ENCODE results near the gene ATP6V0E2. TPM values are rescaled to one million over a fixed set of nuclear protein-coding genes. Genes with fewer than 3 reads are reported as not detected.
A peak's percentile ranks its signal among the peaks of the same experiment; 100 is the strongest.

The ATP6V0E2 gene
- total RNA-seq, 1 experiment from 2014 or later, result 19.0 TPM

DNA sequence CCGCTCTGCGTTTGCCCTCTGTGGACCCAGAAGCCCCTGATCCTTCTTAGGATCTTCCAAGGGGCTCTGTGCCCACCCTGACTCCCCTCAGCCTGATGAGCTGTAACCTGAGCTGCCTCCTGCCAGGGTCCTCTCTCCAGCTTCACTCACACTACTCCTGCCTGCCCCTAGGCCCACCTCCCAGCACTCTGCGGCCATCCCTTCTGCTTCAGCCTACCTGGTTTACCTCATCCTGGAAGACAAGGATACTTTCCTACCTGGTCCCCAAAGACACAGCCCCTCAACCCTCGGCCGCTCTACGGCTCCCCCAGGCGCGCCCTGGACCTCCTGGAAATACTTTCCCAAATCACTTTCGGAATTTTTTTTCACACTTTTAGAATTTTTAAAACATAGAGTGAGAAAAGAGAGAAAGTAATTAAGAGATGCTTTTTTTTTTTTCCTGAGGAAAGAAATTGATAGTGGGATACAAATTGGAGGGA, 42.0 kb upstream of the ATP6V0E2 start:
- Histone ChIP-seq H4K91ac (ENCODE audit: insufficient read length, low read depth, low read length) (no peak overlapping the region), H3K9ac (ENCODE audit: extremely low read depth, insufficient read length, low read length) (no peak overlapping the region), H3K9me3 (ENCODE audit: control insufficient read depth, low read depth, low read length) (no peaks in the 10 kb centered on the region), H4K5ac (ENCODE audit: insufficient read length, low read depth, low read length) (no peak overlapping the region), H3K4me1 (ENCODE audit: insufficient read depth, low read length) (no peaks in the 10 kb centered on the region), H2BK15ac (ENCODE audit: low read depth, low read length) (no peak overlapping the region), H3K23ac (ENCODE audit: insufficient read length, low read depth, low read length) (no peak overlapping the region), H3K4me2 (ENCODE audit: insufficient read depth, insufficient read length, low read length) (no peak overlapping the region), H3K14ac (ENCODE audit: insufficient read depth, low read length) (no peak overlapping the region; the same call in 1 of the 2 replicates), H3K23me2 (ENCODE audit: insufficient read length, low read depth, low read length, poor library complexity, severe bottlenecking) (no peaks in the 10 kb centered on the region), H3K27me3 (ENCODE audit: insufficient read depth, low read length) (no peaks in the 10 kb centered on the region), H3K79me2 (ENCODE audit: insufficient read depth, low read length) (no peaks in the 10 kb centered on the region), H3K4ac (ENCODE audit: low read depth, low read length) (no peak overlapping the region), H2AFZ (ENCODE audit: low read length) (no peak overlapping the region), H2BK12ac (ENCODE audit: insufficient read length, low read depth, low read length) (no peak overlapping the region), H3K18ac (ENCODE audit: insufficient read length, low read depth, low read length) (no peak overlapping the region), H2BK5ac (ENCODE audit: insufficient read length, low read length) (no peak overlapping the region), H2BK120ac (ENCODE audit: low read depth, low read length, poor library complexity, severe bottlenecking) (no peak overlapping the region), H2AK5ac (ENCODE audit: insufficient read length, low read length) (no peak overlapping the region), H2BK20ac (ENCODE audit: low read depth, low read length, poor library complexity, severe bottlenecking) (no peak overlapping the region), H3K56ac (ENCODE audit: insufficient read length, low read depth, low read length) (no peak overlapping the region), H3T11ph (ENCODE audit: low read length) (no peak overlapping the region), H3K27ac (ENCODE audit: insufficient read length, low read depth, low read length) (no peak overlapping the region), H3K79me1 (ENCODE audit: insufficient read depth, low read depth, low read length, poor library complexity, severe bottlenecking) (no peaks in the 10 kb centered on the region), H4K8ac (replicated peaks; ENCODE audit: insufficient read length, low read depth, low read length) (no peak overlapping the region), H4K20me1 (ENCODE audit: control insufficient read depth, insufficient read depth, insufficient read length) (no peaks in the 10 kb centered on the region)
- peak; percentile 55 for DNase-seq
- Mint-ChIP-seq H3K27ac (peak overlapping the region in 1 of 3 experiments; percentile 12; a peak in 2 of 7 replicates), H3K4me3 (no peak overlapping the region; a peak in 1 of 5 replicates), H3K4me1 (peaks cover 5 to 22% of the 10 kb centered on the region in 2 experiments), H3K9me3 (no peaks in the 10 kb centered on the region; a peak in 1 of 5 replicates), H3K27me3 (ENCODE audit: low read depth) (peaks cover 46% of the 10 kb centered on the region), H3K36me3 (ENCODE audit: insufficient read depth in 1 of 3, low read depth in 3 of 3) (no peaks in the 10 kb centered on the region)
- no CpG with 5 or more reads among the region's 9 CpGs for WGBS (ENCODE audit: extremely low coverage, insufficient read length, low lambda C conversion rate)
- TF ChIP-seq, protein P1, sequence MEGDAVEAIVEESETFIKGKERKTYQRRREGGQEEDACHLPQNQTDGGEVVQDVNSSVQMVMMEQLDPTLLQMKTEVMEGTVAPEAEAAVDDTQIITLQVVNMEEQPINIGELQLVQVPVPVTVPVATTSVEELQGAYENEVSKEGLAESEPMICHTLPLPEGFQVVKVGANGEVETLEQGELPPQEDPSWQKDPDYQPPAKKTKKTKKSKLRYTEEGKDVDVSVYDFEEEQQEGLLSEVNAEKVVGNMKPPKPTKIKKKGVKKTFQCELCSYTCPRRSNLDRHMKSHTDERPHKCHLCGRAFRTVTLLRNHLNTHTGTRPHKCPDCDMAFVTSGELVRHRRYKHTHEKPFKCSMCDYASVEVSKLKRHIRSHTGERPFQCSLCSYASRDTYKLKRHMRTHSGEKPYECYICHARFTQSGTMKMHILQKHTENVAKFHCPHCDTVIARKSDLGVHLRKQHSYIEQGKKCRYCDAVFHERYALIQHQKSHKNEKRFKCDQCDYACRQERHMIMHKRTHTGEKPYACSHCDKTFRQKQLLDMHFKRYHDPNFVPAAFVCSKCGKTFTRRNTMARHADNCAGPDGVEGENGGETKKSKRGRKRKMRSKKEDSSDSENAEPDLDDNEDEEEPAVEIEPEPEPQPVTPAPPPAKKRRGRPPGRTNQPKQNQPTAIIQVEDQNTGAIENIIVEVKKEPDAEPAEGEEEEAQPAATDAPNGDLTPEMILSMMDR (conservative IDR thresholded peaks at IDR 0.05), result no peak
